Measurements from ENCODE around the gene GRAMD1B. TPM values are rescaled to one million over a fixed set of nuclear protein-coding genes. Genes with fewer than 3 reads are reported as not detected.

GRAMD1B gene
- total RNA-seq, 3 donors from 2014 or later = 2.0 to 10.2 (median 8.2) TPM

DNA sequence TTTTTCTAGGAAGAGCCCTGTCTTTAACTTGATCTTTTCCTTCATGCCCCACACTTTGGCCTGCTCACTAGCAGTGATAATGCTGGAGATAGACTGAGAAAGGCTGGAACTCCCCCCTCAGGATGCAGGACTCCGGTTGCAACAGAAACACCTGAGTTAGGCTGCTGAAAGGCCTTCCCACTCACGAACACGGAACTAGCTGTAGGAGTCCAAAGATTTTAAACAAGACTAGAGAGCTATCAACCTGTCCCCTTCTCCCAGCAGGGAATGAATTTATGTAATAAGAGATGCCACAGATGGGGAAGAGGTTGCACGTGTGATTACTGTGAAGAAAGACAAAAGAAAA lies 211.4 kb downstream of the GRAMD1B start:
- no peaks in the 10 kb centered on the region for H3K9me3 ChIP-seq
- no peak for DNase-seq (ENCODE audit: low spot score in 2 of 2)
- intact Hi-C loops (cut with DNase I; ENCODE audit: low total_unique reads) = no loop called here
- no peaks in the 10 kb centered on the region for H3K36me3 ChIP-seq
- H3K27ac ChIP-seq = no peak overlapping the region
- no peak overlapping the region for H3K4me3 ChIP-seq
- H3K4me1 ChIP-seq = no peaks in the 10 kb centered on the region
- TF ChIP-seq POLR2A (IDR thresholded peaks at IDR 0.05) (no peak), POLR2AphosphoS5 (IDR thresholded peaks at IDR 0.05) (no peak)
- TF ChIP-seq, protein P1, sequence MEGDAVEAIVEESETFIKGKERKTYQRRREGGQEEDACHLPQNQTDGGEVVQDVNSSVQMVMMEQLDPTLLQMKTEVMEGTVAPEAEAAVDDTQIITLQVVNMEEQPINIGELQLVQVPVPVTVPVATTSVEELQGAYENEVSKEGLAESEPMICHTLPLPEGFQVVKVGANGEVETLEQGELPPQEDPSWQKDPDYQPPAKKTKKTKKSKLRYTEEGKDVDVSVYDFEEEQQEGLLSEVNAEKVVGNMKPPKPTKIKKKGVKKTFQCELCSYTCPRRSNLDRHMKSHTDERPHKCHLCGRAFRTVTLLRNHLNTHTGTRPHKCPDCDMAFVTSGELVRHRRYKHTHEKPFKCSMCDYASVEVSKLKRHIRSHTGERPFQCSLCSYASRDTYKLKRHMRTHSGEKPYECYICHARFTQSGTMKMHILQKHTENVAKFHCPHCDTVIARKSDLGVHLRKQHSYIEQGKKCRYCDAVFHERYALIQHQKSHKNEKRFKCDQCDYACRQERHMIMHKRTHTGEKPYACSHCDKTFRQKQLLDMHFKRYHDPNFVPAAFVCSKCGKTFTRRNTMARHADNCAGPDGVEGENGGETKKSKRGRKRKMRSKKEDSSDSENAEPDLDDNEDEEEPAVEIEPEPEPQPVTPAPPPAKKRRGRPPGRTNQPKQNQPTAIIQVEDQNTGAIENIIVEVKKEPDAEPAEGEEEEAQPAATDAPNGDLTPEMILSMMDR (IDR thresholded peaks at IDR 0.05) = no peak
- H3K27me3 ChIP-seq = peaks cover 0 to 7% of the 10 kb centered on the region in 2 donors

DNA sequence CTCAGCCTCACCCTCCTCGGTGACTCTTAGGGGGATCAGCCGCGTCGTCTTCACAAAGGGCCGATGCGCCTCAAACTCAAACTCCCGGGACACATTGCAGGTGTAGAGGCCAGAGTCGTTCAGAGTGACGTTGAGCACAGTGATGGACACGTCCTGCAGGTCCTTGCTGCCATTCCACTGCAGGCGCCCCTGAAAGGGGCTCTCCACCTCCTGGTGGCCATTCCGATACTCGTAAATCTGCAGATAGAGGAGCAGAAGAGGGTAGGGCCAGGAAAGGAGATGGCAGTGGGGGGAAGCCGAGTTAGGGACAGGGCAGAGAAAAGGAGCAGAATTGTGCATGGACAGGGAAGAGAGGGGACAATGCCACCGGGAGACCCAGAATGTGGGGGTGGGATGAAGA lies 212.4 kb downstream of the GRAMD1B start:
- no peak overlapping the region for H3K27ac ChIP-seq
- H3K36me3 ChIP-seq = no peaks in the 10 kb centered on the region
- intact Hi-C loops (cut with DNase I; ENCODE audit: low total_unique reads) = no loop called here
- H3K4me1 ChIP-seq = no peaks in the 10 kb centered on the region
- DNase-seq (ENCODE audit: low spot score in 2 of 2) = no peak
- peaks cover 0 to 7% of the 10 kb centered on the region in 2 donors for H3K27me3 ChIP-seq
- no peak overlapping the region for H3K4me3 ChIP-seq
- TF ChIP-seq POLR2AphosphoS5 (IDR thresholded peaks at IDR 0.05) = no peak
- no peaks in the 10 kb centered on the region for H3K9me3 ChIP-seq

DNA sequence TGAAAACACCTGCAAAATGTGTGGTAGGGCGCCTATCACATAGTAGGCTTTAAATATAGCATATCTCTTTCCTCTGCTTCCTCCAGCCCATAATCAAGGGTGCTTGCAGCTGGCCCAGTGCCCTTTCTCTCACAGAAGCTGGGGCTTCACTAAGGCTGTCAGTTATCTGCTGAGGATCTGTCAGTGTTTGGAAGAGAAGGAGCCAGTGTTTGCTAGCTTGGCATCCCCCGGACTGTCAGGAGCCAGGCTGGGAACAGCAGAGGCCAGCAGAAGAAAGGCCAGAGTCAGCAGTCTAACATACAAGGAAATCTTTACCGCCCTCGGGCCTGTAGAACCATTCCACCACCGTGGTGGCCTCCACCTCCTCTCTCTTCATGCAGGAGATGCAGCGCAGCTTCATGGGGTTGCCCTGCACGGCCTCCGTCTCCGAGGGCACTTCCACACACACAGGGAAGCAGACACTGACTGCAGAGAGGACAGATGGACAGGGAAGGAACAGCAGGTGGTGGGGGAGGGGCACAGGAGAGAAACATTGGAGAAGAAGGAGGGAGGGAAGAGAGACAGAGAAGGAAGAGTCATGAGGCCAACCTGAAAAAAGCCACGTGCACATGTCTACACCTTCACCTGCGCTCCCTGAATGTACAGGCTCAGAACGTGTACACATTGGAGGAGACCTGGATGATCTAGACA lies 215.4 kb downstream of the GRAMD1B start:
- Histone ChIP-seq H3K4me1 (no peaks in the 10 kb centered on the region), H3K9me3 (no peaks in the 10 kb centered on the region), H3K27ac (no peak overlapping the region), H3K27me3 (peaks cover 0 to 7% of the 10 kb centered on the region in 2 donors), H3K36me3 (no peaks in the 10 kb centered on the region), H3K4me3 (no peak overlapping the region)
- DNase-seq (ENCODE audit: low spot score in 2 of 2) = no peak
- intact Hi-C loops (cut with DNase I; ENCODE audit: low total_unique reads) = no loop called here
- TF ChIP-seq POLR2A (IDR thresholded peaks at IDR 0.05) (no peak), POLR2AphosphoS5 (IDR thresholded peaks at IDR 0.05) (no peak)
- TF ChIP-seq, protein P1 (IDR thresholded peaks at IDR 0.05) = no peak

DNA sequence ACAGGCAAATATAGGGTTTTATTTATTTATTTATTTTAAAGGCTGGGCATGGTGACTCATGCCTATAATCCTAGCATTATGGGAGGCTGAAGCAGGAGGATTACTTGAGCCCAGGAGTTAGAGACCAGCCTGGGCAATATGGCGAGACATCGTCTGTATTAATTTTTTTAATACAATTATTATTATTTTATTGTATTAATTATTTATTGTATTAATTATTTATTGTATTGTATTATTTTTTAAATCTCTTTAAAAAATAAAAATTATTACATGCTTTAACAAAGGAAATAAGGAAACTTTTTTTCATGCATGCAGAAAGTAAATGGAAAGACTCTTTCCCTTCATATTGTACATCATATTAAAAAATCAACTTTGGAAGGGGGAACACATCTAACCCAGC lies 220.8 kb downstream of the GRAMD1B start:
- H3K4me3 ChIP-seq = no peak overlapping the region
- no peaks in the 10 kb centered on the region for H3K36me3 ChIP-seq
- H3K4me1 ChIP-seq = no peaks in the 10 kb centered on the region
- no peaks in the 10 kb centered on the region for H3K9me3 ChIP-seq
- TF ChIP-seq POLR2AphosphoS5 (IDR thresholded peaks at IDR 0.05) (no peak), POLR2A (IDR thresholded peaks at IDR 0.05) (no peak)
- TF ChIP-seq, protein P1 (IDR thresholded peaks at IDR 0.05) = no peak
- peaks cover 0 to 6% of the 10 kb centered on the region in 2 donors for H3K27me3 ChIP-seq
- no peak overlapping the region for H3K27ac ChIP-seq
- DNase-seq (ENCODE audit: low spot score in 2 of 2) = no peak
- intact Hi-C loops (cut with DNase I; ENCODE audit: low total_unique reads) = loop anchor here (10.0 kb wide), 1 partner anchor 1006 kb away; no protein-coding TSS in a partner anchor

DNA sequence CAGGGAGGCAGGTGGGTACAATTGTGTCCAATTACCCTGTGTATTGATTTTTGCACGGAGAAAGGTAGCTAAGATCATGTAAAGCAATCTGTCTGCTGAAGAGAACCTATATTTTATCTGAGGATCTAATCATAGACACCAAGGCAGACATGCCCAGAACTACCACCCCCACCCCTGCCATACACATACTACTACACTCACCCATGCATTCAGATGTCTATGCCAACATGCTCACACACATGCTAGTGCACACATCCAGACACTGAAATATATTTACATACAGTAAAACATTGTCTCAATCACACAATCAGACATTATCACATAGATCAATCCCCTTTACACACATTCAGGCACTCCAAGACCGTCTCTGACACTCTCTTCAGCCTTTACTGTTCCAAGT lies 222.5 kb downstream of the GRAMD1B start:
- Histone ChIP-seq H3K9me3 (no peaks in the 10 kb centered on the region), H3K4me1 (no peaks in the 10 kb centered on the region), H3K4me3 (no peak overlapping the region), H3K27me3 (peaks cover 0 to 6% of the 10 kb centered on the region in 2 donors), H3K27ac (no peak overlapping the region), H3K36me3 (no peaks in the 10 kb centered on the region)
- TF ChIP-seq POLR2A (IDR thresholded peaks at IDR 0.05) = no peak
- no peak for TF ChIP-seq POLR2AphosphoS5 (IDR thresholded peaks at IDR 0.05)
- TF ChIP-seq, protein P1 (IDR thresholded peaks at IDR 0.05) = no peak
- intact Hi-C loops (cut with DNase I; ENCODE audit: low total_unique reads) = loop anchor here (10.0 kb wide), 1 partner anchor 1008 kb away; no protein-coding TSS in a partner anchor
- DNase-seq (ENCODE audit: low spot score in 2 of 2) = no peak

Data from breast epithelium (tissue), 4 donors.